GM18951 (cell line): ENCODE measurements around the gene ZNF438.

Experiments used
- POLR2A ChIP-seq: IDR thresholded peaks from 4 replicates; pipeline ENCODE4 v1.6.1; 2011; ENCODE audit warnings: mild to moderate bottlenecking; ENCODE audit not compliant: insufficient read length, insufficient read depth; ENCODE audit errors: extremely low read depth
- in situ Hi-C: fragments of 300-500 bp; cut with MboI; formaldehyde crosslinking; loops from one replicate; pipeline ENCODE4 v1.12.0; 2022; ENCODE audit warnings: low sequenced_read_pairs, mixed read lengths, inconsistent platforms; ENCODE audit not compliant: unreplicated experiment

ZNF438 gene

GRCh38 chr10:30885423-30885822, 146.2 kb downstream of the ZNF438 start:
- in situ Hi-C loops, result no loop called here

GRCh38 chr10:30883751-30884150, 147.9 kb downstream of the ZNF438 start:
- no peak for TF ChIP-seq POLR2A
- in situ Hi-C loops, result no loop called here

More at GRCh38 chr10:30885423-30885822, 146.2 kb downstream of the ZNF438 start:
- no peak for TF ChIP-seq POLR2A

GRCh38 chr10:30883116-30883515, 148.5 kb downstream of the ZNF438 start:
- no peak for TF ChIP-seq POLR2A
- in situ Hi-C loops, result no loop called here

- in situ Hi-C loops, result no loop called here
- TF ChIP-seq POLR2A, result no peak
These were observed 149.4 kb downstream of the ZNF438 start for GRCh38 chr10:30882281-30882680.

GRCh38 chr10:30878920-30879319, 152.7 kb downstream of the ZNF438 start:
- no peak for TF ChIP-seq POLR2A
- in situ Hi-C loops, result no loop called here

GRCh38 chr10:30877111-30877510, 154.6 kb downstream of the ZNF438 start:
- in situ Hi-C loops, result no loop called here
- TF ChIP-seq POLR2A, result no peak

GRCh38 chr10:30873411-30873810, 158.3 kb downstream of the ZNF438 start:
- no peak for TF ChIP-seq POLR2A
- in situ Hi-C loops, result no loop called here

GRCh38 chr10:30870896-30871295, 160.8 kb downstream of the ZNF438 start:
- TF ChIP-seq POLR2A, result no peak
- in situ Hi-C loops, result no loop called here

- no peak for TF ChIP-seq POLR2A
These were observed 162.1 kb downstream of the ZNF438 start for GRCh38 chr10:30869566-30869965.

GRCh38 chr10:30868611-30869010, 163.1 kb downstream of the ZNF438 start:
- in situ Hi-C loops, result no loop called here
- TF ChIP-seq POLR2A, result no peak

More at GRCh38 chr10:30869566-30869965, 162.1 kb downstream of the ZNF438 start:
- in situ Hi-C loops, result no loop called here

- TF ChIP-seq POLR2A, result no peak
- in situ Hi-C loops, result no loop called here
These were observed 164.8 kb downstream of the ZNF438 start for GRCh38 chr10:30866896-30867295.

GRCh38 chr10:30865141-30865926, 166.3 kb downstream of the ZNF438 start:
- in situ Hi-C loops, result no loop called here
- TF ChIP-seq POLR2A, result no peak

- no peak for TF ChIP-seq POLR2A
- in situ Hi-C loops, result no loop called here
These were observed 168.0 kb downstream of the ZNF438 start for GRCh38 chr10:30863516-30864210.

GRCh38 chr10:30862486-30862885, 169.2 kb downstream of the ZNF438 start:
- in situ Hi-C loops, result no loop called here
- no peak for TF ChIP-seq POLR2A
